GM19438 (cell line): ENCODE data around the gene ETV3.
A peak's percentile ranks its signal among the peaks of the same experiment; 100 is the strongest.
"Not testable (repeated sequence)": the region's sequence is repeated elsewhere in the genome, so short reads cannot be mapped to it uniquely, and the experiment has no call there.

Experiments used
- ATAC-seq: cut with Tn5 transposase; IDR thresholded peaks from one replicate; pipeline ENCODE4 v1.9.1; 2021; ENCODE audit warnings: low read depth; ENCODE audit not compliant: unreplicated experiment

Gene ETV3

GRCh38 chr1:157138220-157139051 lies at the start of gene ETV3:
TSS of gene ETV3 (minus strand) at chr1:157138395. CDS start at chr1:157136352, 2,043 bp downstream.
- ATAC-seq = peak; percentile 89

GRCh38 chr1:157186281-157186992 lies 48.2 kb upstream of the ETV3 start:
- ATAC-seq = no peak

DNA sequence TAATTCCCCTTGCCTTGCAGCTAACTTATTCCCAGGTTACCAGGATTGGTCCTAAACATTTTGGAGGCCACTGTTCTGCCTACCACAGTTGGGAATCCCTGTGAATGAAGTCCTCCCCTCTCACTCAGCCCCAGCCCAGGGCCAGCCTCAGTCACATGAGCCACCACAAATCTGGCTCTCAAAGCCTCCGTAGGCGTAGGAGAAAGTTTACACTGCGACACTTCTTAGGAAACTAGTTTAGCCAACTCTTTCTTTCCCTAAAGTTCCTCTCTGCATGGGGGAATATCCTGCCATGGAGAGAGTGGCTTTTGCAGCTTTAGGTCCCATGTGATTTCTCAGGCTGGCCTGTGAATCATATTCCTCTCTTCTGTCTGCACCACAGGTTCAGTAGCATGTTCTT lies 45.7 kb upstream of the ETV3 start:
- no peak for ATAC-seq

DNA sequence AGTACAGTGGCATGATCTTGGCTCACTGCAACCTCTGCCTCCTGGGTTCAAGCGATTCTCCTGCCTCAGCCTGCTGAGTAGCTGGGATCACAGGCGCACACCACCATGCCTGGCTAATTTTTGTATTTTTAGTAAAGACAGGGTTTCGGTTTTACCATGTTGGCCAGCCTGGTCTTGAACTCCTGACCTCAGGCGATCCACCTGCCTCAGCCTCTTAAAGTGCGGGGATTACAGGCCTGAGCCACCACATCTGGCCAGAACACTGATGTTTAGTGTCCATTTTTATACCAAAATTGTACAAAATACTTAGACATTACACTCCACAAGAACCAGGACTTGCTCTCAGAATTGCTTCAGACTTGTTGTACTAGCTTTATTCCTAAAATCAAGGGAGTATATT lies 44.2 kb upstream of the ETV3 start:
- ATAC-seq = not testable (repeated sequence)

DNA sequence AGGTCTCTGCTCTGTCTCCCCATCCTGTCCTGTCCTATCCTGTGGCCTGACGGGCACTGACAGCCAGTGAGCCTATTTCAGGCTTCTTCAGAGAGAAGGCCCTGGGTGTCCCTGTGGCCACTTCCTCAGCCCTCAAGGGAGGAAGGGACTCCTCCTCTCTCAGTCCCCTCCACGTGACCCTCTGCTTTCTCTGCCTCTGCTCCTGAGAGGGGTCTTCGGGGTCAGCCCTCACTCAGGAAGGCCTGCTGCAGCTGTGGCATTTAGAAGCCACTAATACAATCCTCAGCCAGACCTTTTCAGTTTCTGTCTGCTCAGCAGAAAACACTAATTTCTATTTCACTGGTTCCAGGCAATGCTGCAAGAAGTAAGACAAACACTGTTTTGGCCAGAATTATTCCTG lies 43.6 kb upstream of the ETV3 start:
- ATAC-seq = peak; percentile 42

GRCh38 chr1:157181258-157181657 lies 43.1 kb upstream of the ETV3 start:
- peak; percentile 37 for ATAC-seq

DNA sequence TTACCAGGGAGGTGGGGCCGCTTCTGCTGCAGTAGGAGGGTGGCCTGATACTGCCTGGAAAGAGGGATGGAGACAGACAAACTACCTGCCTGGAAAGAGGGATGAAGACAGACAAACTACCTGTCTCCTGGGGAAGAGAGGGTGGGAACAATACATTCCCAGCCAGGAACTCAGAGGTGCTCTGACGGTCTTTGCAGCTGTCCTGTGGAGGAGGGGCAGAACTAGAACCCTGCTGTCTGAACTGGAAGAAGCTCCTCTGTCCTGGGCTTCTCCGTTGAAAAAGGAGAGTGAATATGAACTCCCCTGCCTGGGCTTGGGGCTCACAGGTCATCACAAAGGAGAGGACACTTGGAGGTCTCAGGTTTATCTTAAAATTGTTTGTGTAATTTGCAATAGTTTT lies 40.3 kb upstream of the ETV3 start:
- ATAC-seq = no peak

DNA sequence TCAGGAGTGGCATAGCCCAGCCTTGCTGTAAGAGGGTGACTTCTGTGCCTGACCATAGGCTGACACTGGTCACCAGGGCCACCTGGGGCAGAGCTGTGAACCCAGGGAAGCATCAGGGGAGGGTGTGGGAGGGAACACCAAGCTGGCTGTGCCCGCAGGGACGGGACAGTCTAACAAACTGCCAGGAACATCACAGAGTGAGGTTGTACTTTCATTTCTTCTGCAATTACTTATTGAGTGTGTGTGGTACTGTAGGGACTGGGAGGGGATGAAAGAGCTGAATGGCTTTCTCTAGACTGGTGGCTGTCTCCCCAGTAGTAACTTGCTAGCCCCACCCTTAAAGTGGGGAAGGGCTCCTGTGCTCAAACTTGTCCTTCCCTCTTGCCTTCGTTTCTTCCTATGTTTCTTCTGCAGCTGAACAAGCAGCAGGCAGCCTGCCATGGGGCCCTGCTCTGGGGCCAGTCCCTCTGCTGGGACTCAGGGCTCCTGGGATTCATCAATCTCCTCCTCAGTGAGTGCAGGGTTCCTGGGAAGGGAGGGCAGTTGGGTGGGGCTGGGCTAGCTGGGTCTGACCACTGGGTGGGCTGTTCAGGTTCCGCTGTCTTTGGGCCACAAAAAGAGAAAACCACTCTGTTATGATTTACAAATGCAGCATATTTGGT lies 39.7 kb upstream of the ETV3 start:
- no peak for ATAC-seq

DNA sequence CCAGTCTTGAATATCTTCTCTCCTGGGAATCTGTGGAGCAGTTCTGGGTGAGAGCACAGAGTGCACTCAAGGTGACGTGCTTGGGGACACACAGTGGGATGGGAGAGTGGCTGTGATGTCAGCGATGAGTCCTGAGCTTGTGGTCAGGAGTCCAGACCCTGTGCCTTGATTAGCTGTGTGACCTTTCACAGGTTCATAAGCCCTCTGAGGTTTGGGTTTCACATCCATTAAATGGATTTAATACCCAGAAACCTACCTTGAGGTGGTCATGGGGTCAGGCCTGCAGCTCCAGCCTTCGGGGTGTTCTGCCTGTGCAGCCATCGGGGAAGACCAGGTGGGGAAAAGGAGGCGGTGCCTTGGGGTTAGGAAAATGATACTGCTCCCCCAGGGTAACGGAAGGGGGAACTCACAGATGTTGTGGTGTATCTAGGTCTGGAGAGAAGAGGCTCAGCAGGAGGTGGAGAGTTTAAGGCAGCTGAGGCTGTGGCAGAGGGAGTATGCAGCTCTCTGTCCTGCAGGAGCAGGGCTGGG lies 38.5 kb upstream of the ETV3 start:
- peak; percentile 49 for ATAC-seq

GRCh38 chr1:157176016-157176415 lies 37.8 kb upstream of the ETV3 start:
- ATAC-seq = no peak

DNA sequence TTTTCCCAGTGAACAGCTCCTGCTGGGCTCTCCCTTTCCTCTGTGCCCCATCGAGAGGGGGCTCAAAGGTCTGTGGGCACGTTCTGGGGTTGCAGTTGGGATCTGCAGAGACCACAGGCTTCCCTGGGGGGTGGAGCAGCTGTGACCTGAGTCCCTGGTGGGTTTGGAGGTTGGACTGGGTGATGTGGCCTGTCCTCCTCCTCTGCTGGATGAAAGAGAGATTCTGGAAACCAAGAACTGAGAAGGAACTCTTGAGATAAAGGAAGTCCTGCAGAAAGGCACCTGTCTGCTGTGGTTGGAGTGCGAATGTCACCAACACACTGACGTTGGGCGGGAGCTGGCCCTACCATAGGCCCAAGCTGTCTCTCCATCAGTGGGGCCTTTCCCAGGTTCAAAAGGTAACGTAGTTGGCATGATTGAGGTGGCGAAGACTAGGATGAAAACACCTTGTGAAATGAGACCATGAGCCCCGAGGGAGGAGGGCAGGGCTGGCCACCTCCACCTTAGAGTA lies 35.8 kb upstream of the ETV3 start:
- no peak for ATAC-seq

- not testable (repeated sequence) for ATAC-seq
Measured at GRCh38 chr1:157173241-157173640, 35.0 kb upstream of the ETV3 start.

GRCh38 chr1:157172591-157172990 lies 34.4 kb upstream of the ETV3 start:
- not testable (repeated sequence) for ATAC-seq

- ATAC-seq = not testable (repeated sequence)
Measured at GRCh38 chr1:157171903-157172503, 33.8 kb upstream of the ETV3 start.

GRCh38 chr1:157170677-157171515 lies 32.7 kb upstream of the ETV3 start:
- no peak for ATAC-seq

GRCh38 chr1:157168015-157168414 lies 29.8 kb upstream of the ETV3 start:
- ATAC-seq = no peak

GRCh38 chr1:157167437-157167836 lies 29.2 kb upstream of the ETV3 start:
- no peak for ATAC-seq

GRCh38 chr1:157166590-157166989 lies 28.4 kb upstream of the ETV3 start:
- no peak for ATAC-seq

GRCh38 chr1:157163273-157164127 lies 25.3 kb upstream of the ETV3 start:
- no peak for ATAC-seq
